GM12874 (cell line): ENCODE results near the gene PGAM5.

Source experiments
- TF ChIP-seq, protein P1 (sequence below): IDR thresholded peaks from 2 replicates; pipeline ENCODE4 v1.5.1; 2011; ENCODE audit warnings: low read depth, mild to moderate bottlenecking, control low read depth, low read length, moderate library complexity; ENCODE audit not compliant: insufficient read depth

PGAM5 gene

DNA sequence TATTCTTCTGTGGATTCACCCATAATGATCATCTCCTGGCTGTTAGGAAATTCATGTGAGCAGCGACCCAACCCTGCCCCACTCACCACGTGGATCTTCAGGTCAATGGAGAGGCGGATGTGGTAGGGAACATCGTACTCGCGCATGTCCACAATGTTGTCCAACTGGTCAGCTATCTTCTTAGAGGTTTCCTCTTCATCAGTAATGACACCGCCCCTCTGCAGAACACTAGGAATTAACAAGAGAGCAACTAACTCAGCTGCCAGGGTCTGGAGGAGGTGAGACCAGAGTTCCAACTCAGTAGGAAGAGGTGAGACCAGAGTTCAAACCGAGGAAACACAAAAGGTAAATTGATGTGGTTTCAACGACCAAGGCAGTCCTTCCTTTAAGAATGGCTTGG lies 33.1 kb upstream of the PGAM5 start:
- TF ChIP-seq, protein P1, sequence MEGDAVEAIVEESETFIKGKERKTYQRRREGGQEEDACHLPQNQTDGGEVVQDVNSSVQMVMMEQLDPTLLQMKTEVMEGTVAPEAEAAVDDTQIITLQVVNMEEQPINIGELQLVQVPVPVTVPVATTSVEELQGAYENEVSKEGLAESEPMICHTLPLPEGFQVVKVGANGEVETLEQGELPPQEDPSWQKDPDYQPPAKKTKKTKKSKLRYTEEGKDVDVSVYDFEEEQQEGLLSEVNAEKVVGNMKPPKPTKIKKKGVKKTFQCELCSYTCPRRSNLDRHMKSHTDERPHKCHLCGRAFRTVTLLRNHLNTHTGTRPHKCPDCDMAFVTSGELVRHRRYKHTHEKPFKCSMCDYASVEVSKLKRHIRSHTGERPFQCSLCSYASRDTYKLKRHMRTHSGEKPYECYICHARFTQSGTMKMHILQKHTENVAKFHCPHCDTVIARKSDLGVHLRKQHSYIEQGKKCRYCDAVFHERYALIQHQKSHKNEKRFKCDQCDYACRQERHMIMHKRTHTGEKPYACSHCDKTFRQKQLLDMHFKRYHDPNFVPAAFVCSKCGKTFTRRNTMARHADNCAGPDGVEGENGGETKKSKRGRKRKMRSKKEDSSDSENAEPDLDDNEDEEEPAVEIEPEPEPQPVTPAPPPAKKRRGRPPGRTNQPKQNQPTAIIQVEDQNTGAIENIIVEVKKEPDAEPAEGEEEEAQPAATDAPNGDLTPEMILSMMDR = no peak

DNA sequence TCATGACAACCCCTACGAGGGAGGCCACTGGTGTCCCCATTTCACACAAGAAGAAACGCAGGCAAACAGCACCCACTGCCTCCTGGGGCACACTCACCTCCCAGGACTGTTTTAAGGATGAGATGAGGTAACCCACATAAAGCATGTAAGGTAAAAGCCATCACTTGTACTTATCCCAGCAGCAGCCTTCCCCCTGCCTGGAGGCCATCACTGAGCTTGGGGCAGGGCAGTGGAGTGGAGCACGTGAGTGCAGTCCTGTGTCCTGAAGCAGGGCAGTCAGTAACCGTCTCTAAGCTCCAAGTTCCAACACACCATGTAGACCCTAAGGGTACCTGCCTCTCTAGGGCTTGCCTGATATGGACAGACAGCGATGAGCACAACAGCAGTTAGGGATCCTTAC lies 25.2 kb upstream of the PGAM5 start:
- TF ChIP-seq, protein P1 = no peak

DNA sequence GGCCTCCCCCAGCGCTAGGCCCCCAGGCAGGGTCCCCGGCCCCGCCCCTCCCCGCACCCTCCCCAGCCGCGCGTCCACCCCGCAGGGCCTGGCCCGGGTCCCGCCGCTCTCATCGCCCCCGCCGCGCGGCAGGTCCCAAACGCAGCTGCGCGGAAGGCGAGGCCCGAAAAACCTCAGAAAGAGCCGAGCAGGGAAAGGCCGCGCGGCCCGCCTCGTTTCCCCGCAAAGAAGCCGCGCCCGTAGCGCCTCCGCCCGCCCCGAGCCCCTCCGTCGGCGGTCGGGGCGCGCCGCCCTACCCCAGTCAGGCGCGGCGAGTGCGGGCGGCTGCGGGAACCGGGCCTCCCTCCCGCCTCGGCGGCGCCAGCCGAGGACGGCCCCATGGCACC lies 23.8 kb upstream of the PGAM5 start:
- TF ChIP-seq, protein P1 = 0 out of 2 replicates have a peak, but pooled peaks have one; percentile 16

DNA sequence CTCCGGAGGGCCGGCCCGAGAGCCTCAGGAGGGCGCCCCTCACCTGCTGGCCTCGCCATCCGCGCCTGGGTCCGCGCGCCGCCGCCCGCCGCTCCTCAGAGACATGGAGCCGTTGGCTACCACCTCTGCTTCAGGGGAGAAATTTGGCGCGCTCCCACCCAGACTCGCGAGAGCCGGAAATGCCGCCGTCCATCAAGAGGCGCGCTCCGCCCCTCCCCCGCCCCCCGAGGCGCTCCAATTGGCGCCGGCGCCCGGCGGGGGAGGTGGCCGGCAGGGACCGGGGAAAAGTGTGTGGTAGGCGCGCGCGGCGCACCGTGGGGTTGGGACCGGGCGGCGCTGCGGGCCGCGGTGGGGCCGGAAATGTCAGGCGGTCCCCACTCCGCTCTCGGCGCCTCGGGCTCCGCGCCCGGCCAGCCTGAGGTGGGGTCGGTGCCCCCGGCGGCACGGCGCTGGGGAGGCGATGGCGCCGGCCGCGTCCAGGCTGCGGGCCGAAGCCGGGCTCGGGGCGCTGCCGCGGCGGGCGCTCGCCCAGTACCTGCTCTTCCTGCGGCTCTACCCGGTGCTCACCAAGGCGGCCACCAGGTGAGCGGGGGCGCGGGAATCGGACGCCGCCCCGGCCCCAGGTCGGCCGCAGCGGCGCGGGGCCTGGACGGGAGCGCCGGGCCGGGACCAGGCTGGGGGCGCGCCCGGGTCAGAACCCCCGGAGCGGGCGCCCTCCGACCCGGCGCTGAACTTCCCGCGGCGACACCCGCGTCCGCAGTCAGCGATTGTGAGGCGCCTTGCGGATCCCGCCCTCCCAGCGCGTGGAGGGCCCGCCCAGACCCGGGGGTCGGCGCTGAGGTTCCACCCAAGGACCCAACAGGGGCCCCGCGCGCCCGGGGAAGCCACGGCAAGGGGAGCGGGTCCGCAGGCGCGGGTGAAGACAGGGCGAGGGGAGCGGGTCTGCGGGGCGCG lies 23.2 kb upstream of the PGAM5 start, which contains the start of the genes POLE and PXMP2:
Gene POLE, minus strand, starts transcription at position 132 of the 954 bp plus-strand sequence. Its CDS starts 27 bp downstream, at position 105.
Gene PXMP2, plus strand, starts transcription at position 377 of the 954 bp plus-strand sequence. Its CDS starts 84 bp downstream, at position 461.
- TF ChIP-seq, protein P1 = no peak; the same call in 1 of the 2 replicates

DNA sequence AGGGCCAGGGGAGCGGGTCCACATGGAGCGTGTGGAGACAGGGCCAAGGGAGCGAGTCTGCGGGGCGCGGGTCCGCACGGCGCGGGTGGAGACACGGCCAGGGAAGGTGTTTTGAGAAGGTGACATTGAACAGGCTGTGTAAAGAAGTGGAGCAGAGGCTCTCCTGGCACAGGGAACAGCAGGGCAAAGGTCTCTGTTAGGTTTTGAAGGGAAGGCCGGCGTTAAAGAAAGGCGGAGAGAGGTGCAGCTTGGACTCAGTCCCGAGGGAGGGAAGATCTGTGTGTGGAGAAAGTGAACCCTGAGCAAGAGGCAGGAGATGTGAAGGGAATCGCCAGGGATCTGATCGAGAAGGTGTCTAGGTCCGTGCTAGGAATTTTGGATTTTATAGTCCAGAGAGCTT lies 21.4 kb upstream of the PGAM5 start:
- TF ChIP-seq, protein P1 = no peak

DNA sequence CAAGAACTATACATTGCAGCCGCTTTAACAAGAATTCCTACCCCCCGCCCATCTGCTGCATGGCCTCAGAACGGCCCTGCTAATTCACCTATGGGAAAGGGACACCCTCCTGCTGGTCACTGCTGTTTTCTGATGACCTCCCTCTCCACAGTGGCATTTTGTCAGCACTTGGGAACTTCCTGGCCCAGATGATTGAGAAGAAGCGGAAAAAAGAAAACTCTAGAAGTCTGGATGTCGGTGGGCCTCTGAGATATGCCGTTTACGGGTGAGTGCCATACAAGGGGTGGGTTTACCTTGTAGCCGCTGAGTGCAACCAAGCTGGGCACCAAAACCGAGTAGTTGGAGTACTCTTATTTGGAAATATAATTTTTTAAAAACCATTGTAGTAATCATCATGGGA lies 20.5 kb upstream of the PGAM5 start:
- TF ChIP-seq, protein P1 = no peak

DNA sequence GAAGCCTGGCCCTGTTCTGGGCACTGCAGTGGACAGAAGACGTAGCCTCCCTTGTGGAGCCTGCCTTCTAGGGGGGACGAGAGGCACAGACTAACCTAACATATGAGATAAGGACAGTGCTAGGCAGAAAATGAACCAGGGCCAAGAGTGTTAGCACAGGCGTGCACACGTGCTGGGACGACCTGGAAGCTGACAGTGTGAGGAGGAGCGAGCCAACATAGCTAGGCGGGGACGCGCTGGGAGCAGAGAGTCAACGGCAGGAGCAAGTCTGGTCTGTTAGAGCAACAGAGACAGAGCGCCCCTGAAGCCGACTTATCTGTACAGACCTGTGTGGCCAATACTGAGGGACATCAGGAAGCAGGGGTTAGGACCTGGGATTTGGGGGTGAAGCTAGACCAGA lies 15.2 kb upstream of the PGAM5 start:
- TF ChIP-seq, protein P1 = no peak
